Measurements from ENCODE around the gene LRRC8E. TPM values are rescaled to one million over a fixed set of nuclear protein-coding genes. Genes with fewer than 3 reads are reported as not detected.

LRRC8E gene
- total and polyA plus RNA-seq, 4 donors = 1.8 to 3.3 (median 2.4) TPM; not detected in 1

DNA sequence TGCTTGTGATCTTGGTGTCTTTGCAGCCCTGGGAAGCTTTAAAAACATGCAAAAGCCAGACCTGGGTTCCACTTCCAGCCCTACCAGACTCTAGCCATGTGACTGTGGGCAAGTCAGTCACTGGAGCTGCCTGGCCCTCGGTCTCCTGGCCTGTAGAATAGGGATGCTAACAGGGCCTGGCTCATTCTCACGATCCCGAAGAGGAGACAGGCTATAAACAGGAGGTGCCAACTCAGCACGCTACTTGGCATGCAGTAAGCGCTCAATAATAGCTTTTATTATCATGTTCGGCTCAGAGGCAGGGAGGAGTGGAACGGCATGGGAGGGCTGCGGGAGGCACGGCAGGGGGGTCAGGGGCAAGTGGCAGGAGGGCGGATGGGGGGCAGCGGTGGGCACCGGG is 35.9 kb downstream of the LRRC8E start:
- H3K27me3 ChIP-seq (ENCODE audit: control insufficient read depth in 4 of 4, insufficient read depth in 4 of 4, low read length in 3 of 4) = no peaks in the 10 kb centered on the region
- no peak overlapping the region for H3K4me3 ChIP-seq (ENCODE audit: low read depth in 1 of 3, low read length in 3 of 3)
- TF ChIP-seq, protein P1, sequence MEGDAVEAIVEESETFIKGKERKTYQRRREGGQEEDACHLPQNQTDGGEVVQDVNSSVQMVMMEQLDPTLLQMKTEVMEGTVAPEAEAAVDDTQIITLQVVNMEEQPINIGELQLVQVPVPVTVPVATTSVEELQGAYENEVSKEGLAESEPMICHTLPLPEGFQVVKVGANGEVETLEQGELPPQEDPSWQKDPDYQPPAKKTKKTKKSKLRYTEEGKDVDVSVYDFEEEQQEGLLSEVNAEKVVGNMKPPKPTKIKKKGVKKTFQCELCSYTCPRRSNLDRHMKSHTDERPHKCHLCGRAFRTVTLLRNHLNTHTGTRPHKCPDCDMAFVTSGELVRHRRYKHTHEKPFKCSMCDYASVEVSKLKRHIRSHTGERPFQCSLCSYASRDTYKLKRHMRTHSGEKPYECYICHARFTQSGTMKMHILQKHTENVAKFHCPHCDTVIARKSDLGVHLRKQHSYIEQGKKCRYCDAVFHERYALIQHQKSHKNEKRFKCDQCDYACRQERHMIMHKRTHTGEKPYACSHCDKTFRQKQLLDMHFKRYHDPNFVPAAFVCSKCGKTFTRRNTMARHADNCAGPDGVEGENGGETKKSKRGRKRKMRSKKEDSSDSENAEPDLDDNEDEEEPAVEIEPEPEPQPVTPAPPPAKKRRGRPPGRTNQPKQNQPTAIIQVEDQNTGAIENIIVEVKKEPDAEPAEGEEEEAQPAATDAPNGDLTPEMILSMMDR (IDR thresholded peaks at IDR 0.05; ENCODE audit: low read depth, low read length, missing input control) = no peak
- TF ChIP-seq HNF4G (IDR thresholded peaks at IDR 0.05) (no peak), EGR1 (IDR thresholded peaks at IDR 0.05; ENCODE audit: low read depth in 2 of 2) (no peak), REST (IDR thresholded peaks at IDR 0.05) (no peak), RAD21 (IDR thresholded peaks at IDR 0.05) (no peak), FOXA2 (IDR thresholded peaks at IDR 0.05) (no peak), SP1 (IDR thresholded peaks at IDR 0.05) (no peak), ATF3 (IDR thresholded peaks at IDR 0.05) (no peak), HNF4A (conservative IDR thresholded peaks at IDR 0.05) (no peak), RXRA (IDR thresholded peaks at IDR 0.05) (no peak), TAF1 (conservative IDR thresholded peaks at IDR 0.05) (no peak), GABPA (IDR thresholded peaks at IDR 0.05 in 1 of 2, conservative IDR thresholded peaks at IDR 0.05 in 1 of 2) (no peak), YY1 (IDR thresholded peaks at IDR 0.05) (no peak), NR2F2 (IDR thresholded peaks at IDR 0.05) (no peak)
- TF ChIP-seq, protein P2, sequence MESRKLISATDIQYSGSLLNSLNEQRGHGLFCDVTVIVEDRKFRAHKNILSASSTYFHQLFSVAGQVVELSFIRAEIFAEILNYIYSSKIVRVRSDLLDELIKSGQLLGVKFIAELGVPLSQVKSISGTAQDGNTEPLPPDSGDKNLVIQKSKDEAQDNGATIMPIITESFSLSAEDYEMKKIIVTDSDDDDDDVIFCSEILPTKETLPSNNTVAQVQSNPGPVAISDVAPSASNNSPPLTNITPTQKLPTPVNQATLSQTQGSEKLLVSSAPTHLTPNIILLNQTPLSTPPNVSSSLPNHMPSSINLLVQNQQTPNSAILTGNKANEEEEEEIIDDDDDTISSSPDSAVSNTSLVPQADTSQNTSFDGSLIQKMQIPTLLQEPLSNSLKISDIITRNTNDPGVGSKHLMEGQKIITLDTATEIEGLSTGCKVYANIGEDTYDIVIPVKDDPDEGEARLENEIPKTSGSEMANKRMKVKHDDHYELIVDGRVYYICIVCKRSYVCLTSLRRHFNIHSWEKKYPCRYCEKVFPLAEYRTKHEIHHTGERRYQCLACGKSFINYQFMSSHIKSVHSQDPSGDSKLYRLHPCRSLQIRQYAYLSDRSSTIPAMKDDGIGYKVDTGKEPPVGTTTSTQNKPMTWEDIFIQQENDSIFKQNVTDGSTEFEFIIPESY (IDR thresholded peaks at IDR 0.05) = no peak
- TF ChIP-seq, protein P3, sequence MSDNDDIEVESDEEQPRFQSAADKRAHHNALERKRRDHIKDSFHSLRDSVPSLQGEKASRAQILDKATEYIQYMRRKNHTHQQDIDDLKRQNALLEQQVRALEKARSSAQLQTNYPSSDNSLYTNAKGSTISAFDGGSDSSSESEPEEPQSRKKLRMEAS (IDR thresholded peaks at IDR 0.05) = no peak
- DNase-seq (ENCODE audit: low spot score) = no peak
- H3K9me3 ChIP-seq (ENCODE audit: control insufficient read depth in 4 of 4, low read length in 3 of 4) = no peaks in the 10 kb centered on the region
- H3K36me3 ChIP-seq (ENCODE audit: control insufficient read depth in 4 of 4, insufficient read depth in 3 of 4, low read depth in 1 of 4, low read length in 3 of 4) = peaks cover 0 to 12% (median 5%) of the 10 kb centered on the region in 4 donors
- H3K4me1 ChIP-seq (ENCODE audit: control insufficient read depth in 4 of 4, insufficient read depth in 4 of 4, low read length in 3 of 4) = peaks cover 13 to 30% (median 21%) of the 10 kb centered on the region in 4 donors
- WGBS = 79% methylated on average over 12 of the region's 12 CpGs
- H3K9ac ChIP-seq (ENCODE audit: low read depth in 1 of 2, low read length in 2 of 2) = no peak overlapping the region
- H3K27ac ChIP-seq (ENCODE audit: low read depth in 1 of 2, low read length in 2 of 2) = no peak overlapping the region
